ENCODE results near the gene CEP72.

The CEP72 gene

DNA sequence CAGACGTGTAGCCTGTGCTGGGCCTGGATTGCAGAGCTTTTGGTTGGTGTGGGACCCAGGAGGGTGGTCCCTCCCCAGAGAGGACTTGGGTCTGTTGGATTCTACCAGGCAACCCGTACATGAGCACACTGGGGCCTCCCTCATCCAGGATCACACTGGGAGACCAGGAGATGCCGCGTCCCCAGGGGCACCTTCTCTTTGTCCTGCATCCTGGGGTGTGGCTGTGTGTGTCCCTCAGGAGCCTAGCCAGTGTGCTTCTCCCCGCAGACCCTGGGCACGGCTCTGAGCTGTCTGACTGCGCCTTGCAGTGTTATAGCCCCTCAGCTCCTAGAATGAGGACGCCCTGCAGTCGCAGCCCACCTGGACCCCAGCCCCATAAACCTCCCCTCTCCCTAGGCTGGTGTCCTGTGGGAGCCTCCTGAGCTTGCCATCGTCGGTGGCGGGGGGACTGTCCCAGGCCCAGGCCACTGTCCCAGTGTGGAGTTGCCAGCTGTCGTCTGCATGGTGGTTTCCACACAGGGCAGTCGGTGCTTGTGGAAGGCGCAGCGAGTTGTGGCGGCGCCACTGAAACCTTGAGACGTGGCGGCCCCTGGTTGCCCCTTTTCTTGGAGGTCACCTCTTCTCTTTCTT is 27.6 kb downstream of the CEP72 start:
- no peak for DNase-seq (ENCODE audit: low spot score)
- Mint-ChIP-seq H3K4me3 (no peak overlapping the region), H3K27ac (no peak overlapping the region), H3K27me3 (ENCODE audit: low read depth) (no peaks in the 10 kb centered on the region), H3K4me1 (ENCODE audit: low read depth) (peaks cover 5% of the 10 kb centered on the region), H3K36me3 (ENCODE audit: low read depth) (peaks cover 29% of the 10 kb centered on the region), H3K9me3 (no peaks in the 10 kb centered on the region)

- peaks cover 5% of the 10 kb centered on the region for H3K4me1 Mint-ChIP-seq (ENCODE audit: low read depth)
- H3K27me3 Mint-ChIP-seq (ENCODE audit: low read depth) = no peaks in the 10 kb centered on the region
- H3K4me3 Mint-ChIP-seq = no peak overlapping the region
- no peaks in the 10 kb centered on the region for H3K9me3 Mint-ChIP-seq
- DNase-seq (ENCODE audit: low spot score) = no peak
- H3K36me3 Mint-ChIP-seq (ENCODE audit: low read depth) = peaks cover 28% of the 10 kb centered on the region
- no peak overlapping the region for H3K27ac Mint-ChIP-seq
Measured at GRCh38 chr5:640461-641330, 28.6 kb downstream of the CEP72 start.

- H3K36me3 Mint-ChIP-seq (ENCODE audit: low read depth) = peaks cover 28% of the 10 kb centered on the region
- H3K4me1 Mint-ChIP-seq (ENCODE audit: low read depth) = peaks cover 5% of the 10 kb centered on the region
- H3K9me3 Mint-ChIP-seq = no peaks in the 10 kb centered on the region
- H3K27ac Mint-ChIP-seq = no peak overlapping the region
- no peaks in the 10 kb centered on the region for H3K27me3 Mint-ChIP-seq (ENCODE audit: low read depth)
- no peak overlapping the region for H3K4me3 Mint-ChIP-seq
- DNase-seq (ENCODE audit: low spot score) = no peak
Measured at GRCh38 chr5:641331-641765, 29.2 kb downstream of the CEP72 start.

GRCh38 chr5:642481-642880 is 30.3 kb downstream of the CEP72 start:
- no peaks in the 10 kb centered on the region for H3K27me3 Mint-ChIP-seq (ENCODE audit: low read depth)
- no peaks in the 10 kb centered on the region for H3K9me3 Mint-ChIP-seq
- H3K4me1 Mint-ChIP-seq (ENCODE audit: low read depth) = peaks cover 5% of the 10 kb centered on the region
- H3K4me3 Mint-ChIP-seq = no peak overlapping the region
- peaks cover 29% of the 10 kb centered on the region for H3K36me3 Mint-ChIP-seq (ENCODE audit: low read depth)
- H3K27ac Mint-ChIP-seq = no peak overlapping the region
- no peak for DNase-seq (ENCODE audit: low spot score)

DNA sequence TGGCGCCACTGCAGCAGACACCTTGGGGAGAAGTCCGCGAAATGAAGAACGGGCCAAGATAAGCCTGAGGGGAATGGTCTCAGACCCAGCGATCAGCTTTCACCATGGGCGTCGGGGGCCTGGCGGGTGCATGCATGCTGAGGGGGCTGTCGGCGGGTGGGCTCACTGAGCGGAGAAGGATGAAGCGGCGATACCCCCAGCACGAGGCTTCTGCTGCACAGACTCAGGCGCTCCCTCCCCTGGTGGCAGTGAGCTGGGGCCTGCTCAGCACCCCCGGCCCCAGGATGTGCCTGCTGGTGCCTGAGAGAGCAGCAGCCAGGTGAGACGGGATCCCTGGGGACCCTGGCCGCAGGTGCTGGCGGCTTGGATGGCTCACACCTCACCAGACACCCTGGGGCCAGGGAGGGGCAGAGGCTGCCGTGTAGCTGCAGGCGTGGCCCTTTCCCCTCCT is 31.2 kb downstream of the CEP72 start:
- Mint-ChIP-seq H3K4me3 (no peak overlapping the region), H3K36me3 (ENCODE audit: low read depth) (peaks cover 23% of the 10 kb centered on the region)

DNA sequence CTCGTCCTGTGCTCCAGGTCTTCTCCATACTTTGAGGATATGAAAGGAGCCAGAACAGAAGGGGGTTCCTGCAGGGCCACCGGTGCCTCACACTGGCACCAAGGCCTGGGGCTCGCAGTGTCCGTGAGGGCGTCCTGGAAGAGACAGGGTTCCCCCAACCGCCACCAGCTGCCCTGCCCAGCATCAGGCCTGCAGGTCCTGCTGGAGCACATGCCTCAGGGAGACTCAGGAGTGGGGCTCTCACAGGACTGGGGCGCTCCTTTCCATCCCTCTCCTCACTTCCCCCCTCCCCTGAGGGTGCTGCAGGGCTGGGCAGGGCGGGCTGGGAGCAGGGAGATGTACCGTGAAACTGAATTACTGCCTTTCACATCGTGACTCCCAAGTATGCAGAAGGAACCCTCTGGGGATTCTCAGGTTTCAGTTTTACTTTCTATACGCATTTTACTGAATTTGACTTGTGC is 31.7 kb downstream of the CEP72 start:
- no peak for DNase-seq (ENCODE audit: low spot score)
- Mint-ChIP-seq H3K9me3 (no peaks in the 10 kb centered on the region), H3K27me3 (ENCODE audit: low read depth) (no peaks in the 10 kb centered on the region), H3K4me1 (ENCODE audit: low read depth) (peaks cover 5% of the 10 kb centered on the region), H3K4me3 (no peak overlapping the region), H3K36me3 (ENCODE audit: low read depth) (peaks cover 23% of the 10 kb centered on the region), H3K27ac (no peak overlapping the region)

More for the DNA sequence above, 31.2 kb downstream of the CEP72 start:
- Mint-ChIP-seq H3K27ac (no peak overlapping the region), H3K9me3 (no peaks in the 10 kb centered on the region), H3K4me1 (ENCODE audit: low read depth) (peaks cover 5% of the 10 kb centered on the region), H3K27me3 (ENCODE audit: low read depth) (no peaks in the 10 kb centered on the region)
- DNase-seq (ENCODE audit: low spot score) = no peak

DNA sequence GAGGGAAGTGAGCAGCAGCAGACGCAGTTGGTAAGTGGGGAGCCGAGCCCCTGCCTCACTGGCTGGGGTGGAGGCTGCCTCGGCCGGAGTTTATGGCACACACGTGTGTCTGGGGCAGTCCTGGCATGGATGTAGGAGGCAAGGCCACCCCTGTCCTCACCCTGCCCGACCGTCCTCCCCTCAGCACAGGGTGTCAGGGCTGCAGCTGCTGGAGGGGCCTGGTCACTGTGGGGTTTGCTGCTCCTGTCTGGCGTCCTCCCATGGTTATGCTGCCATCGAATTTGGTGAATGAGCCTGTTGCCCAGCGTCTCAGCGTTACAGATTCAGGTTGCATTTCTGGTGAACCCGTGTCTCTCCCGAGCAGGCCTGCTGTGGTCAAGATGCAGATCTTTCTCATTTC is 32.4 kb downstream of the CEP72 start:
- Mint-ChIP-seq H3K36me3 (ENCODE audit: low read depth) (peaks cover 23% of the 10 kb centered on the region), H3K27ac (no peak overlapping the region), H3K27me3 (ENCODE audit: low read depth) (no peaks in the 10 kb centered on the region), H3K4me1 (ENCODE audit: low read depth) (peaks cover 5% of the 10 kb centered on the region), H3K4me3 (no peak overlapping the region), H3K9me3 (no peaks in the 10 kb centered on the region)
- no peak for DNase-seq (ENCODE audit: low spot score)

- no peak overlapping the region for H3K4me3 Mint-ChIP-seq
- H3K9me3 Mint-ChIP-seq = no peaks in the 10 kb centered on the region
- H3K36me3 Mint-ChIP-seq (ENCODE audit: low read depth) = peaks cover 23% of the 10 kb centered on the region
- peaks cover 5% of the 10 kb centered on the region for H3K4me1 Mint-ChIP-seq (ENCODE audit: low read depth)
- no peak overlapping the region for H3K27ac Mint-ChIP-seq
- H3K27me3 Mint-ChIP-seq (ENCODE audit: low read depth) = no peaks in the 10 kb centered on the region
- DNase-seq (ENCODE audit: low spot score) = no peak
Measured at GRCh38 chr5:644971-645370, 32.8 kb downstream of the CEP72 start.

DNA sequence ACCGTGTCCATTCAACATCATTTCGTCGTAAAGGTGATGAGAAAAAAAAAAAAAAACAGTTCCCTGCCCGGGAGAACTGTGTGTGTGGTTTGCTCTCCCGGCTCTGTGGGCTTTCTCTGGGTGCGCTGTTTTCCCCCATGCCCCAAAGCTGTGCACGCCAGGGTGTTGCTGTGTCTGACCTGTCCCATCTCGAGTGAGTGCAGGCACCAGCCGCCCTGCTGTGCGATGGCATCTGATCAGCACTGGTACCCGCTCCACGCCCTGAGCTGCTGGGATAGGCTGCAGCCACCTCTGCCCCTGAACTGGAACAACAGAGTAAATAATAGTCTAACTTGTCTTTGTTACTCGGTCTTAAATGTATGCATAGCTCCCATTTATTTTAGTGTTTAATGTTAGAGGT is 33.3 kb downstream of the CEP72 start:
- Mint-ChIP-seq H3K4me1 (ENCODE audit: low read depth) (peaks cover 5% of the 10 kb centered on the region), H3K27me3 (ENCODE audit: low read depth) (no peaks in the 10 kb centered on the region), H3K4me3 (no peak overlapping the region), H3K27ac (no peak overlapping the region), H3K36me3 (ENCODE audit: low read depth) (peaks cover 23% of the 10 kb centered on the region), H3K9me3 (no peaks in the 10 kb centered on the region)
- no peak for DNase-seq (ENCODE audit: low spot score)

DNA sequence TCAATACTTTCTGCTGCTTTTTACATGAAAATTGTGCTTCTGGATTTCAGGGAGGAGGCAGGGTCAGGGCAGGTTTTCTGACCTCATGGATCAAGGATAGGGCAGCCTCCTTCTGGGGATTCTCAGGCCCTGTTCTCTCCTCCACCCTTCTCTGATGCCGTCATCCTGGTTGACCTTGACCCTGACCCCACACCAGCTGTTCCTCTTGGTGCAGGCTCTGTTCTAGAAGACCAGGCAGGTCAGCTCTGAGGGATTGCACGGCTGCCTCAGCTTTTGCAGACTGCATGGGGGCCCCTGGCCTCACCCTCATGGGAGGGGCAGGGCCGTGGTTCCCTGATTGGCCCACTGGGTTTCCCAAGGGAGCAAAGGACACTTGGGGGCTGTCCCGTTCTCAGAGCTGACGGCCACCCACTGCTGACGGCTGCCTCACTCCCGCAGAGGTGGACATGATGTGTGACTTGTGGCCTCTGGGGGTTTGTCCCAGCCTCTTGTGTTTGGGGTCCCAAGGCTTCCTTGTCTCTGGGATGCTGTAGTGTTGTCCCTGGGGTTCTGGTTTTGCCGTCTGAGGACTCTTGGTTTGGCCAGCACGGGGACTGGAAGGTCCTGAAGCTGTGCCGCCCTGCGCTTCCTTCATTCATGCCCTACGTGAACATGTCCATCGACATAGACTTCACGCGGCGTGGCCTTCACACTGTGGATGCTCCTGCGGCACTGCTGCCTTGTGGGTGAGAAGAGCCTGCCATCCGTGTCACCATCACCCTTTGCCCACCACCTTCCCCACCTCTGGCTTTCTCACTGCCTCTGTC is 34.5 kb downstream of the CEP72 start:
- DNase-seq (ENCODE audit: low spot score) = no peak
- H3K4me3 Mint-ChIP-seq = no peak overlapping the region

GRCh38 chr5:647311-647710 is 35.2 kb downstream of the CEP72 start:
- peaks cover 23% of the 10 kb centered on the region for H3K36me3 Mint-ChIP-seq (ENCODE audit: low read depth)
- peaks cover 5% of the 10 kb centered on the region for H3K4me1 Mint-ChIP-seq (ENCODE audit: low read depth)
- DNase-seq (ENCODE audit: low spot score) = no peak
- H3K9me3 Mint-ChIP-seq = no peaks in the 10 kb centered on the region
- no peak overlapping the region for H3K27ac Mint-ChIP-seq
- H3K27me3 Mint-ChIP-seq (ENCODE audit: low read depth) = no peaks in the 10 kb centered on the region
- no peak overlapping the region for H3K4me3 Mint-ChIP-seq

More for the DNA sequence above, 34.5 kb downstream of the CEP72 start:
- H3K9me3 Mint-ChIP-seq = no peaks in the 10 kb centered on the region
- H3K4me1 Mint-ChIP-seq (ENCODE audit: low read depth) = peaks cover 5% of the 10 kb centered on the region
- peaks cover 23% of the 10 kb centered on the region for H3K36me3 Mint-ChIP-seq (ENCODE audit: low read depth)
- H3K27me3 Mint-ChIP-seq (ENCODE audit: low read depth) = no peaks in the 10 kb centered on the region
- H3K27ac Mint-ChIP-seq = no peak overlapping the region

DNA sequence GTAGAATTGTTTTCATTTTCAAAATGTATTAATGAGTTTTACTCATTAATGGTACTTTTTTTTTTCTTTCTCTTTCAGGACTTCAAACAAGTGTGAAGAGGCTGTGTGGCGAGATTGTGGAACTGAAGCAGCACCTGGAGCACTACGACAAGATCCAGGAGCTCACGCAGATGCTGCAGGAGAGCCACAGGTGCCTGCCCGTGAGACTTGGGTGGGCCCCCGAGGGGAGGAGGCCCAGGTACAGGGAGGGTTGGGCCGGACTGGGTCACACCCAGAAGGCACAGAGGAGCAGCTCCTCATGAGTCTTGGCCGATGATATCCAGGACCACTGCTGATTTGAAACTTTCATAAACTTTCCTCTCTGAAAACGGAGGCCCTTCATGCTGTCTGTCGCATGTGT is 35.6 kb downstream of the CEP72 start:
- Mint-ChIP-seq H3K27ac (no peak overlapping the region), H3K36me3 (ENCODE audit: low read depth) (peaks cover 26% of the 10 kb centered on the region)

GRCh38 chr5:651296-652022 is 39.3 kb downstream of the CEP72 start:
- Mint-ChIP-seq H3K9me3 (no peaks in the 10 kb centered on the region), H3K4me3 (no peak overlapping the region), H3K36me3 (ENCODE audit: low read depth) (peaks cover 17% of the 10 kb centered on the region), H3K27me3 (ENCODE audit: low read depth) (no peaks in the 10 kb centered on the region), H3K4me1 (ENCODE audit: low read depth) (no peaks in the 10 kb centered on the region), H3K27ac (no peak overlapping the region)
- no peak for DNase-seq (ENCODE audit: low spot score)

More for the DNA sequence above, 35.6 kb downstream of the CEP72 start:
- H3K27me3 Mint-ChIP-seq (ENCODE audit: low read depth) = no peaks in the 10 kb centered on the region
- H3K9me3 Mint-ChIP-seq = no peaks in the 10 kb centered on the region
- H3K4me3 Mint-ChIP-seq = no peak overlapping the region
- DNase-seq (ENCODE audit: low spot score) = no peak
- peaks cover 5% of the 10 kb centered on the region for H3K4me1 Mint-ChIP-seq (ENCODE audit: low read depth)
